ENCODE results near the gene ABCC1.

The ABCC1 gene

DNA sequence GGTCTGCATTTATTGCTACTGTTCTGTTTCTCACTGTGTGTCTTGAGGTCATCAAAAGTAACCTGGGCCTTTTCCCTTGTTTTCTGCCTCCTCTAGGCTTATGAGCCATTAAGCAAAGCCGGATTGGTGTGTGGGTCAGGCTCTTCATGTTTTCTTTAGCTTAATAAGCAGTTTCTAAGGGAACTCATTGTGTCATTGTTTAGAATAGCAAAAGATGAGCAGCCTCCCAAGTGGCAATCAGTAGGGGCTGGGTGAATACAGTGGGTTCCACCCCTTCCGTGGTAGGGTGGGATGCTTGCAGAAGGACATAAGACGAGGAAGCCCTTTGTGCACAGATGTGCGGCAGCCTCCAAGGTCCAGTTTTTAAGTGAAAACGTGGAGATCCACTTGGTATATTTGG, 34.5 kb downstream of the ABCC1 start:
- TF ChIP-seq, protein P1, sequence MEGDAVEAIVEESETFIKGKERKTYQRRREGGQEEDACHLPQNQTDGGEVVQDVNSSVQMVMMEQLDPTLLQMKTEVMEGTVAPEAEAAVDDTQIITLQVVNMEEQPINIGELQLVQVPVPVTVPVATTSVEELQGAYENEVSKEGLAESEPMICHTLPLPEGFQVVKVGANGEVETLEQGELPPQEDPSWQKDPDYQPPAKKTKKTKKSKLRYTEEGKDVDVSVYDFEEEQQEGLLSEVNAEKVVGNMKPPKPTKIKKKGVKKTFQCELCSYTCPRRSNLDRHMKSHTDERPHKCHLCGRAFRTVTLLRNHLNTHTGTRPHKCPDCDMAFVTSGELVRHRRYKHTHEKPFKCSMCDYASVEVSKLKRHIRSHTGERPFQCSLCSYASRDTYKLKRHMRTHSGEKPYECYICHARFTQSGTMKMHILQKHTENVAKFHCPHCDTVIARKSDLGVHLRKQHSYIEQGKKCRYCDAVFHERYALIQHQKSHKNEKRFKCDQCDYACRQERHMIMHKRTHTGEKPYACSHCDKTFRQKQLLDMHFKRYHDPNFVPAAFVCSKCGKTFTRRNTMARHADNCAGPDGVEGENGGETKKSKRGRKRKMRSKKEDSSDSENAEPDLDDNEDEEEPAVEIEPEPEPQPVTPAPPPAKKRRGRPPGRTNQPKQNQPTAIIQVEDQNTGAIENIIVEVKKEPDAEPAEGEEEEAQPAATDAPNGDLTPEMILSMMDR (IDR thresholded peaks at IDR 0.05; ENCODE audit: insufficient read depth, low read depth, low read length, missing control alignments): no peak
- no peak for DNase-seq (ENCODE audit: low read depth)
- H3K4me3 ChIP-seq (ENCODE audit: low read length): no peak overlapping the region

DNA sequence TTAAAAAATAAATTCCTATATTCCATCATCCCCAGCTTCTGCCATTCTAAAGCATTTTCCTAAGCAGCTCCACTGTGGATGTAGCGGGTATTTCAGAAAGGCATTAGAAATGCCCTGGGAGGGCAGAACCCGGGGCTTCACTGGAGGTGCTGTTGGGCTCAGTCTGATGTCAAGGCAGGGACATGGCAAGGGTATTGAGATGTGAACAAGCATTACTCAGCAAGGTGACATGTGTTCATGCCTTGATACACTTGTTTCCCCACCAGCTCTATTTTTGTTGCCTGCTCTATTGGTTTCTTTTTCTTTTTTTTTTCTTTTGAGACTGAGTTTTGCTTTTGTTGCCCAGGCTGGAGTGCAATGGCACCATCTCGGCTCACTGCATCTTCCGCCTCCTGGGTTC, 35.7 kb downstream of the ABCC1 start:
- no peak overlapping the region for H3K4me3 ChIP-seq (ENCODE audit: low read length)
- TF ChIP-seq, protein P1 (IDR thresholded peaks at IDR 0.05; ENCODE audit: insufficient read depth, low read depth, low read length, missing control alignments): no peak
- DNase-seq (ENCODE audit: low read depth): no peak

DNA sequence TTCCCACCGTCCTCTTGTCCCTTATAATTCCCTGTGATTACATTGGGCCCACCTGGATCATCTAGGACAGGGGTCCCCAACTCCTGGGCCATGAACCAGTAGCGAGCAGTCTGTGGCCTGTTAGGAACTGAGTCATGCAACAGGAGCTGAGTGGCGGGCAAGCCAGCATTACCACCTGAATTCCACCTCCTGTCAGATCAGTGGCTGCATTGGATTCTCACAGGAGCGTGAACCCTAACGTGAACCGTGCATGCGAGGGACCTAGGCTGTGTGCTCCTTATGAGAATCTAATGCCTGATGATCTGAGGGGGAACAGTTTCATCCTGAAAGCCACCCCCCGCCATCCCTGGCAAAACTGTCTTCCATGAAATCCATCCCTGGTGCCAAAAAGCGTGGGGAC, 36.8 kb downstream of the ABCC1 start:
- DNase-seq (ENCODE audit: low read depth): no peak
- TF ChIP-seq, protein P1 (IDR thresholded peaks at IDR 0.05; ENCODE audit: insufficient read depth, low read depth, low read length, missing control alignments): no peak
- H3K4me3 ChIP-seq (ENCODE audit: low read length): no peak overlapping the region

DNA sequence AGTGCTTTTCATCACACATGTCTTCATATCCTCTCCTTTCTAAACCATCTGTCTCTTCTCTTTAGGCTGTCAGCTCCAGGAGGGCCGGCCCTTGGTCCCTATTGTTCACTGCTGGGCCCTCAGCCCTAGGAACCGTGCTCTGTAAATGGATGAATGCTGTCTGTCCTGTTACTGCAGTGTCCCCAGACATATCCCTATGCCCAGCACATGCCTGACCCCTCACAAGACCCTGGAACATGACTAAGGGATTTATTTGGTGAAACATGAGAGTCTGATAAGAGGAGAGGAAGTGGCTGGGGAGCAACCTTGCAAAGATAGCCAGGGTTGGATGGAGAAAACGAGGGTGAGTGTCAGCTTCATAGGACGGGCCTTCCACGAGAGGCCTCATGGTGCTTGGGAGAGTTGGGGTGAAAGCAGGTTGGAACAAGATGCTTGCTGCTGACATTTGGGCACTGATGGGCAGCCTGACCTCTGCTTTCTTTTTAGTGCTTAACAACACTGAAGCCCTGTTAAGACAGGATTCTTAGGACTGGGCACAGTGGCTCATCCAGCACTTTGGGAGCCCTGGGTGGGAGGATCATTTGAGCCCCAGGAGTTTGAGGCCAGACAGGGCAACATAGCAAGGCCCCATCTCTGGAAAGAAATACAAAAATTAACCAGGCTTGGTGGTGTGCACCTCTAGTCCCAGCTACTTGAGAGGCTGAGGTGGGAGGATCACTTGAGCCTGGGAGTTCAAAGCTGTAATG, 39.0 kb downstream of the ABCC1 start:
- TF ChIP-seq, protein P1 (IDR thresholded peaks at IDR 0.05; ENCODE audit: insufficient read depth, low read depth, low read length, missing control alignments): no peak
- no peak for DNase-seq (ENCODE audit: low read depth)
- no peak overlapping the region for H3K4me3 ChIP-seq (ENCODE audit: low read length)

DNA sequence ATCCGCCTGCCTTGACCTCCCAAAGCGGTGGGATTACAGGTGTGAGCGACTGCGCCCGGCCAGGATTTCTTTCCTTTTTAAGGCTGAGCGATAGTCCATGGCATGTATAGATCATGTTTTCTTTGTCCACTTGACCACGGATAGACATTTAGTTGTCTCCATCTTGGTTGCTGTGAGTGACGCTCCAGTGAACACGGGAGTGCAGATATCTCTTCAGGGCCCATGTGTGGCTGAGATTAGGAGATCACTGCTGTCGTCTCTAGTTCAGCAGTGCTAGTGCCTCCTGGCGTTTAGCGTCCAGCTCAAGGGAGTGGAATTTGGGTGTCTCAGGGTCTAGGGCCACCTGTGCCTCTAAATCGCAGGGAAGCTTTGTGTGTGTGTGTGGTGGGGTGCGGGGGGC, 41.5 kb downstream of the ABCC1 start:
- no peak for DNase-seq (ENCODE audit: low read depth)
- H3K4me3 ChIP-seq (ENCODE audit: low read length): no peak overlapping the region
- TF ChIP-seq, protein P1 (IDR thresholded peaks at IDR 0.05; ENCODE audit: insufficient read depth, low read depth, low read length, missing control alignments): no peak

DNA sequence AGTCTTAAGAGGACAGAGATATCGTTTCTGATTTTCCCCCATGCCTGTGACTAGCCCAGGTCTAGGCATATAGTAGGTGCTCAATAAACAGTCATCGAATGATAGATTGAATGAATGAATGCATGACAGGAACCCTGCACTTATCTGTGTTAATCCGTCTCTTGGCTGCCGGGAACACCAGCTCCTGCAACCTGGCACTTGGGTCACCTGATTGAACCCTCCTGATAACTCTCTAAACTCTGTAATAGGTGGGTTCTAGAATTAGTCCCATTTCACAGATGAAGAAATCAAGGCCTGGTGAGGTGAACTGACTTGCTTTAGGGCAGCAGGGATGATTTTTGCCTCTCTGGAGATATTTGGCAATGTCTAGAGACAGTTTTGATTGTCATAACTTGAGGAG, 43.7 kb downstream of the ABCC1 start:
- no peak for DNase-seq (ENCODE audit: low read depth)
- TF ChIP-seq, protein P1 (IDR thresholded peaks at IDR 0.05; ENCODE audit: insufficient read depth, low read depth, low read length, missing control alignments): no peak
- H3K4me3 ChIP-seq (ENCODE audit: low read length): no peak overlapping the region

DNA sequence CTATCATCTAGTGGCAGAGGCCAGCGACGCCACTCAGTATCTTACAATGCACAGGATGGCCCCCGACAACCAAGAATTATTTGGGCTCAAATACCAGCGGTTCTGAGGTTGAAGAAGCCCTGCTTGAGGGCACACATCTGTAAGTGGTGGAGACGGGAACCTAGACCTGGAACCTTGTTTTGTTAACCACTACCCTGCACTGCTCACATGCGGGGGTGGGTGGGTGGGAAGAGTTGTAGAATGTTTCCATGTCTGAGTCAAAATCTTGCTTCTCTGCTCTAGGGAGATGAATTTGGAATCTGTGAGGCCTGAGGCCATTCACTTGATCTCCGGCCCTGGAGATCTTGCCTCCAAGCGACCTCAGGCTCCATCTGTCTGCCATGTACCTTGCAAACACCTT, 44.1 kb downstream of the ABCC1 start:
- no peak overlapping the region for H3K4me3 ChIP-seq (ENCODE audit: low read length)
- DNase-seq (ENCODE audit: low read depth): no peak
- TF ChIP-seq, protein P1 (IDR thresholded peaks at IDR 0.05; ENCODE audit: insufficient read depth, low read depth, low read length, missing control alignments): no peak
